Body of pancreas (tissue), 4 donors: ENCODE measurements around the gene PDCD1. TPM values are rescaled to one million over a fixed set of nuclear protein-coding genes. Genes with fewer than 3 reads are reported as not detected.
A peak's percentile ranks its signal among the peaks of the same experiment; 100 is the strongest.

Experiments used
- ATAC-seq: fragments of 150-250 bp; one replicate; pipeline ENCODE4 v1.9.1; 2016
- DNase-seq, 4 donors: peaks; one replicate each; pipeline ENCODE4 v3.0.0-alpha.2; 2019
- H3K27ac ChIP-seq, 4 donors: fragments of 200-600 bp; sonication (generic); 1 replicate in 3 of 4; 2 replicates in 1 of 4; pipeline versions ENCODE4 v1.5.1 to v1.6.1; 2016 to 2019; ENCODE audit warnings: mild to moderate bottlenecking in 1 of 4, mixed read lengths in 1 of 4, moderate library complexity in 1 of 4
- H3K27me3 ChIP-seq, 2 donors: fragments of 200-600 bp; sonication (generic); one replicate each; pipeline ENCODE4 v1.6.0; 2016; ENCODE audit warnings: mild to moderate bottlenecking in 1 of 2
- H3K36me3 ChIP-seq, 2 donors: fragments of 200-600 bp; sonication (generic); replicated peaks in 1 of 2; 2 replicates each; pipeline ENCODE4 v1.5.1; 2016; ENCODE audit warnings: low read depth in 2 of 2; ENCODE audit not compliant: insufficient read depth in 1 of 2
- H3K4me1 ChIP-seq: fragments of 200-600 bp; sonication (generic); one replicate; pipeline ENCODE4 v1.6.0; 2016
- H3K4me3 ChIP-seq, 2 donors: fragments of 200-600 bp; sonication (generic); 1 replicate in 1 of 2; 2 replicates in 1 of 2; pipeline ENCODE4 v1.5.1; 2016 to 2019
- H3K9me3 ChIP-seq, 3 donors: fragments of 200-600 bp; sonication (generic); 1 replicate in 2 of 3; 2 replicates in 1 of 3; pipeline ENCODE4 v1.5.1; 2016
- POLR2A ChIP-seq, 3 donors: fragments of 450-650 bp; IDR thresholded peaks; one replicate each; pipeline ENCODE4 v1.6.1; 2016; ENCODE audit warnings: antibody characterized with exemption in 3 of 3, mild to moderate bottlenecking in 2 of 3
- WGBS, 2 donors: methylation state at CpG; one replicate each; pipeline ENCODE4 v1.1.5; 2017; 5-methylcytosine and 5-hydroxymethylcytosine counted together
- intact Hi-C: fragments of 100-400 bp; cut with DNase I; formaldehyde crosslinking; loops from one replicate; pipeline ENCODE4 v1.15.1; 2023
- total RNA-seq, 2 donors: library from RNA; depleted of rRNA; stranded (reverse); fragments of >200 nt; gene quantifications; one replicate each; pipeline ENCODE4 v1.1.0, GENCODE V29; 2016
- TF ChIP-seq, protein P1 (sequence below), 7 experiments: fragments of 450-650 bp in 4 of 7; fragments of 200-600 bp in 3 of 7; sonication (generic) in 3 of 7; IDR thresholded peaks; one replicate each; pipeline ENCODE4 v1.5.1; 2016 to 2019; ENCODE audit warnings: antibody characterized with exemption in 7 of 7

Gene PDCD1
- total RNA-seq, 2 donors from 2014 or later: 0.99 to 1.3 TPM

DNA sequence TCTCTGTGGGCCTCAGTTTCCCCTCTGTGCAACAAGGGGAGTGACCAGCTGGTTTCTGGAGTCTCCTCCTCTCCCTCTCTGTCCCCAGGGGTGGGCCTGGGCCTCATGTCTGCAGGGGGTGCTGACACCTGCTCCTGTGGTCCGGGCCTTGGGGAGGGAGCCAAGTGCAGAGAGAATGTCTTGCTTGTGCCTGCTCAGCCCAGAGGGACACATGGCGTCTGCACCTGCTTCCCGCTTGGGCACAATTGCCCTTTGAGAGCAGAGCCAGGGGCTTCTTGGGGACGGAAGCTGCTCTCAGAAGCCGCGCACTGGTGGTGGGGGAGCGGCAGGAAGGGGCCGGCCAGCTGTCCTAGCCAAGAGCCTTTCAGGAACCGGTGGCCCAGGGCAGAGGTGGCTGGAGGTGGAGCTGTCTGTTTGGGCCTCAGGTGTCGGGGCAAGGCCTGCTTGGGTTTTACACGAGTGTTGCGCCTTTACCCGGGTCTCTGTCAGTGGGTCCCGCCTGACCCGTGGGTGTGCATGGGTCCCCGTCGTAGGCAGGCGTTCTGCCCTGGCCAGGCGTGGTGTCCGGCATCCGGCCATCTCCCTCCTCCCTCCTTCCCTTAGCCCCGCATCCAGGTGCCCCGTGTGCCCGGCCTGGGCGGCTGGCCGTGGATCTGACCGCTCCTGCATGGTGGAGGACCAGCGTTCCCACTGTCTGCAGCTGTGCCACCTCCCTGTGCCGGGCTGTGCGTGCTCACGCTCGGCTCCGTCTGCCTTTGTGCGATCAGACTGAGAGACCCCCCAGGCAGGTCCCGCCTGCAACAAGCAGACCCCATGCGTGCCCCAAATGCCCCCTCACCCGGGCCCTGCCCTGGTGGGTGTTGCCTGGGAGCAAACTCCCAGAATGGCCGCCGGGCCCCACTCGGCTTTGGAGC is 45.7 kb downstream of the PDCD1 start:
- WGBS, 2 donors: 74 to 82% methylated on average over 10 to 39 of the region's 40 CpGs
- TF ChIP-seq, protein P1, sequence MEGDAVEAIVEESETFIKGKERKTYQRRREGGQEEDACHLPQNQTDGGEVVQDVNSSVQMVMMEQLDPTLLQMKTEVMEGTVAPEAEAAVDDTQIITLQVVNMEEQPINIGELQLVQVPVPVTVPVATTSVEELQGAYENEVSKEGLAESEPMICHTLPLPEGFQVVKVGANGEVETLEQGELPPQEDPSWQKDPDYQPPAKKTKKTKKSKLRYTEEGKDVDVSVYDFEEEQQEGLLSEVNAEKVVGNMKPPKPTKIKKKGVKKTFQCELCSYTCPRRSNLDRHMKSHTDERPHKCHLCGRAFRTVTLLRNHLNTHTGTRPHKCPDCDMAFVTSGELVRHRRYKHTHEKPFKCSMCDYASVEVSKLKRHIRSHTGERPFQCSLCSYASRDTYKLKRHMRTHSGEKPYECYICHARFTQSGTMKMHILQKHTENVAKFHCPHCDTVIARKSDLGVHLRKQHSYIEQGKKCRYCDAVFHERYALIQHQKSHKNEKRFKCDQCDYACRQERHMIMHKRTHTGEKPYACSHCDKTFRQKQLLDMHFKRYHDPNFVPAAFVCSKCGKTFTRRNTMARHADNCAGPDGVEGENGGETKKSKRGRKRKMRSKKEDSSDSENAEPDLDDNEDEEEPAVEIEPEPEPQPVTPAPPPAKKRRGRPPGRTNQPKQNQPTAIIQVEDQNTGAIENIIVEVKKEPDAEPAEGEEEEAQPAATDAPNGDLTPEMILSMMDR (IDR thresholded peaks at IDR 0.05): no peak
- TF ChIP-seq POLR2A (IDR thresholded peaks at IDR 0.05): no peak
- intact Hi-C loops: no loop called here
- Histone ChIP-seq H3K4me1 (no peaks in the 10 kb centered on the region), H3K4me3 (no peak overlapping the region), H3K27ac (no peak overlapping the region), H3K36me3 (no peaks in the 10 kb centered on the region), H3K27me3 (no peaks in the 10 kb centered on the region), H3K9me3 (no peaks in the 10 kb centered on the region)
- no peak for ATAC-seq
- no peak for DNase-seq

DNA sequence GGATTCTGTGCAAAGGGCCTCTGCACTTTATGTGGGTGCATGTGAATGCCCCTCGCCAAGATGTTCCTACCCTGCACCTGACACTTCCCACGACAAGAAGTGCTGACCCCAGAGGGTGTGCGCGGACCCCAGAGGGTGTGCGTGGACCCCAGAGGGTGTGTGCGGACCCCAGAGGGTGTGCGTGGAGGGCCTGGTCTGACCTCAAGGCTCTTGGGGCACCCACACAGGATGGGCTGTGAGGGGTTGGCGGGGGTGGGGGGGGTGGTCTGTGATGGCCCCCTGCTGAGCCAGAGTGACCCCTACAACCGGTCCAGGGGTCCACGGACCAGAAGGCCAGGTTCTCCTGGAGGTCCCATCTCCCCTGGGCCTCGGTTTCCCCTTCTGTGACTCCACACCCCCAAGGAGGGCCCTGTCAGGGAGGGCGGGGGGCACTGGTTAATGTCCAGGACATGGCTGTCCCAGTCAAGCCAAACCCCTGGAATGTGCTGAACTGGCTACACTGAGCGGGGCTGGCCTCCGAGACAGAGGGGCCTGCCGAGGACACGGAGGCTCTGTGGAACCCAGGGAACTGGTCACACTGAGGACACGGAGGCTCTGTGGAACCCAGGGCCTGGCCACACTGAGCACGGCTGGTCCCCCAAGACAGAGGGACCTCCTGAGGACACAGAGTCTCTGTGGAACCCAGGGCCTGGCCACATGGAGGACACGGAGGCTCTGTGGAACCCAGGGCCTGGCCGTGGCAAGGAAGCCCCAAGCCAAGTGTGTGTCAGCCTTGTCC is 46.6 kb downstream of the PDCD1 start:
- no peaks in the 10 kb centered on the region for H3K36me3 ChIP-seq
- H3K27me3 ChIP-seq: no peaks in the 10 kb centered on the region
- no peaks in the 10 kb centered on the region for H3K4me1 ChIP-seq
- ATAC-seq: no peak
- intact Hi-C loops: no loop called here
- no peak for DNase-seq
- H3K27ac ChIP-seq: no peak overlapping the region
- WGBS, 2 donors: 75 to 100% methylated on average over 1 to 16 of the region's 20 CpGs
- no peaks in the 10 kb centered on the region for H3K9me3 ChIP-seq
- H3K4me3 ChIP-seq: no peak overlapping the region
- TF ChIP-seq, protein P1 (IDR thresholded peaks at IDR 0.05): no peak
- no peak for TF ChIP-seq POLR2A (IDR thresholded peaks at IDR 0.05)

DNA sequence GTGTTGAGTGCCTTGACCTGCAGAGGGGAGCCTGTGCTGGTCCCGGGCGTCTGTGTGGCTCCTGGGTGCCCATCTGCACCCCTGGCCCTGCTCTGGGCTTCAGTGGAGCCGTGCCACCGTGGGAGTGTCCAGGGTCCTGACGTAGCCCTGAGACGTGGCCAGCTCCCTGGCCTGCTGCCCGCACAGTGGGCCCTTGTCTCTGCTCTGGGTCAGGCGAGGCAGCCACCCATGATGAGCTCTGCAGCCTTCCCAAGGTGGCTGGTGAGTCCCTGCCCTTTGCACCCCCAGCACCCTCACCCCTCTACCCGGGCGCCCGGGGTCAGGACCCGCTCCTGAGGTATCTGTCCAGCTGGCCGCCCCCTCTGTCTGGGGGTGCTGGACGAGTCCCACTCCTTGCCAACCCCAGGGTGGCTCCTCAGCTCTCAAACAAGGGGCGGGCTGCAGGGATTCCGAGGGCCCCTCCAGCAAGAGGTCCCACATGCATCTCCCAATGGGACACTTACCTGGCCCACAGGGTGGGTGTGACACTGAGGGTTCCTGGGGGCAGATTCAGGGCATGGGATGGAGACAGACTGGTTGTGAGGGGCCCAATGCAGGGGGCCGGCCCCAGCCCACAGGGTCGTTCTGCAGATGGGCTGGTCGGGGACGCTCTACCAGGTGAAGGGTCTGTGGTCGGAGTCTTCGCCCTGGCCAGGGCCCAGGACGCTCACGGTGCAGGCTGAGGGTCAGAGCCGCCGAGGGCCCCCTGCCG is 47.3 kb downstream of the PDCD1 start:
- Histone ChIP-seq H3K36me3 (no peaks in the 10 kb centered on the region), H3K27ac (no peak overlapping the region), H3K4me1 (no peaks in the 10 kb centered on the region), H3K4me3 (no peak overlapping the region), H3K9me3 (no peaks in the 10 kb centered on the region), H3K27me3 (no peaks in the 10 kb centered on the region)
- 67 to 74% methylated on average over 7 to 24 of the region's 27 CpGs for WGBS, 2 donors
- intact Hi-C loops: no loop called here
- ATAC-seq (no peak), DNase-seq (no peak)
- no peak for TF ChIP-seq POLR2A (IDR thresholded peaks at IDR 0.05)
- TF ChIP-seq, protein P1 (IDR thresholded peaks at IDR 0.05): no peak

DNA sequence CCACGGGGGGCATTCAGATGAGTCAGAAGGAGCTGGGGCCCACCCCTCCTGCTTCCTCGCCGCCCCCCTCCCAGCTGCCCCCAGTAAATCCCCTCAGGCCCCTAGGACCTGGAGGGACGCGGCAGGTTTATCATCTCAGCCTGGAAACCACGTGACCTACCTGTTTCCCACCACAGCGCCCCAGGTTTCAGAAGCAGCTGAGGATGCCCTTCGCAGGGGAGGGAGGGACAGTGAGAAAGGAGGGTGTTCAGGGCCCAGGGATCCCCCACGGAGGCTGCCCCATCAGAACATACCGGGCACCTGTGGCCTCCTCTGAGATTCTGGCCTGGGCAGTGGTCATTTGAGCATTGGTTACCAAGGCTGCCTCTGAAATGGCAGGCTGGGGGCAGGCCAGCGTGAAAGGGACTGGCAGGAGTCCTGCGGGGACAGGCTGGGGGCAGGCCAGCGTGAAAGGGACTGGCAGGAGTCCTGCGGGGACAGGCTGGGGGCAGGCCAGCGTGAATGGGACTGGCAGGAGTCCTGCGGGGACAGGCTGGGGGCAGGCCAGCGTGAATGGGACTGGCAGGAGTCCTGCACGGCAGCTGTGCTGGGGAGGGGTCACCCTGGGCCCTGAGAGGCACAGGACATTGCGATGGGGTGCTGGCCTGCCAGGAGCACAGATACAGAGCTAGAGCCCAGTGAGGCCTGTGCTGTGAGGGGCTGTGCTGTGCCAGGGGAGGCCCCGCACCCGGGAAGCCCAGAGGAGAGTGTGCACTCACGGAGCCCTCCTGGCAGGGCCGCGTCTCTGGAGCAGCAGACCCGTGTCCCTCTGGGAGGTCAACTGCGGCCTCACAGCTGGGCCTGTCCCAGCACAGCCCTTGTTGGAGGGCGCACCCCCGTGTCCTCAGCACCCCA is 48.1 kb downstream of the PDCD1 start:
- DNase-seq: peak in 1 of 4 donors; percentile 36
- no peaks in the 10 kb centered on the region for H3K27me3 ChIP-seq
- H3K4me1 ChIP-seq: no peaks in the 10 kb centered on the region
- no peak for ATAC-seq
- no peak overlapping the region for H3K27ac ChIP-seq
- H3K4me3 ChIP-seq: no peak overlapping the region
- no peak for TF ChIP-seq POLR2A (IDR thresholded peaks at IDR 0.05)
- TF ChIP-seq, protein P1 (IDR thresholded peaks at IDR 0.05): no peak
- intact Hi-C loops: no loop called here
- H3K36me3 ChIP-seq: no peaks in the 10 kb centered on the region
- 63 to 77% methylated on average over 12 to 26 of the region's 28 CpGs for WGBS, 2 donors
- H3K9me3 ChIP-seq: no peaks in the 10 kb centered on the region
